OCI-M2 (cell line): Measurements from ENCODE around the gene MCM3.

ENCODE experiments used
- DNase-seq: peaks from one replicate; lab custom pipeline; 2025; ENCODE audit not compliant: unreplicated experiment; lab: John Stamatoyannopoulos, UW

Gene MCM3

DNA sequence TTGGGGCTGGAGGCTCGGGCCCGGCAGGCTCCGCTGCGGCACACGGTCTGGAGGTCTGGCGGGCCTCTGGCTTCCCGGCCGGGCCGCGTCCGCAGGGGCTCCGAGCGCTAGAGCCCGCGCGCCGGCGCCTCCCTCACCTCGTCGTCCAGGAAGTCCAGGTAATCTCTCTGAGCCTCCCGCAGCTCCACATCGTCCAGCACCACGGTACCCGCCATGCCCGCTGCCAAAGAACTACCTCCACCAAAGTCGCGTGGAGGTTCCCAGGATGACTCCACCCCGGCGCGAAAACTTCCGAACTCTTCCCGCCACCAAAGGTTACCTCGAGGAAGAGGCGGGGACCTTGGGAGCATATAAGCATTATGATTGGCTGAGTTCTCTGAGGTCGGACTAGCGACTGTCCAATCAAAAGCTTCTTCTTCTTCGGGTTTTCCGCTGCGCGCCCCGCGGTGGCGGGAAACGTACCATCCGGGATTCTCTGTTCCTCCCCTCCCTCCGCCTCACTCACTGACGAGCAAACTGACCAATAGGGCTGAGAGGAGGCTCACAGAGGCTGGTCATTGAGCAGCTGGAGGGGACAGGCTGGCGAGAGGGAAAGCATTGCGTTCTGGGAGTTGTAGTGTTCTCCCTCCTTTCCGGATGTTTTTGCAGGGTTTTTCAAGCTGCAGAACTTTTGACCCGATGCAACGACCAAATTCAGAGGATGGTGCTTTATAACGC is at the start of gene MCM3:
Gene MCM3 (minus strand): TSS at position 283 of the 717 bp plus-strand sequence. CDS start 68 bp downstream, at position 215.
- peak; percentile 97 for DNase-seq

DNA sequence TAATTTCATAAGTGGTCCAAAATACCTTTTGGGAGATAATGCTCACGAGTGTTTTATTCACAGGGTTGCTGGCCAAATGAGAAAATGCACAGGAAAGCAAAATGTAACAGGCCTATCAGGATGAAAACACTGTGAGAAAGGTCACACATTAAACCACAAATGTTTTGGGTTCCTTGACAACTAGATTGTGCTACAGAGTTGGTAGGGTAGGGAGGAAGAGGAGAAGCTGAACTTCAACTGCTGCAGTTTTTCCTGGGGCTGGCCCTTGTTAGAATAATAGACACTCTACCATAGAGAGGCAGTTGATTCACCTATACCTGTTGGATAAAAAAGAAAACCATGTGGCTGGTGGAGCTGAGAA is 49.3 kb upstream of the MCM3 start:
- no peak for DNase-seq

DNA sequence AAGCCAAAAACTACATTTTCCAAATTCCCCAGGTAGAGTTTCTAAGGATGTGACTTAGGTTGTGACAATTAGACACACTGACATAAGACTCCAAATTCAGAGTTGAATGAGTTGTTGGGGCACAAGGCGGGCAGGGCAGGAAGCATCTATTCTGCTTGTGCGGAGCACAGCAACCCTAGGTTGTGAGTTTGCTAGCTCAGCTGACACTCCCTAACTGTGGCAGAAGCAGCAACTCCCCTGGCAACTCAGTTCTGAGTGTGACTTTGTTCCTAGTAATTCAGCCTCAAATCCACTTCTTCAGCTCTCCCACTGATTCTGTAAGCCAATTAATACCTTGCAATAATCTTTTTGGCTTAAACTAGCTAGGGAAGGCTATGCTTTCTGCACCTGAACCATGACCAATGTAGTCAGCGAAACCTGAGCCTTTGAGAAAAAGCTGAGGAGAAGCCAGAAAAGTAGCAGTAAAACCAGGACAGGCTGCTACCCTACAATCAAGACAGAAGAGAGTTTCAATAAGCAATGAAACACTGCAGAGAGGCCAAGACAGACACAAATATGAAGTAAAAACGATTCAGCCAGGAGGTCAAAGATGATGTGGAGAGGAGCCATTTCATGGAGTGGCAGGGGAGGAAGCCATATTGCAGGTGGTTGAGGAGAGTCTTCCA is 47.4 kb upstream of the MCM3 start:
- no peak for DNase-seq

DNA sequence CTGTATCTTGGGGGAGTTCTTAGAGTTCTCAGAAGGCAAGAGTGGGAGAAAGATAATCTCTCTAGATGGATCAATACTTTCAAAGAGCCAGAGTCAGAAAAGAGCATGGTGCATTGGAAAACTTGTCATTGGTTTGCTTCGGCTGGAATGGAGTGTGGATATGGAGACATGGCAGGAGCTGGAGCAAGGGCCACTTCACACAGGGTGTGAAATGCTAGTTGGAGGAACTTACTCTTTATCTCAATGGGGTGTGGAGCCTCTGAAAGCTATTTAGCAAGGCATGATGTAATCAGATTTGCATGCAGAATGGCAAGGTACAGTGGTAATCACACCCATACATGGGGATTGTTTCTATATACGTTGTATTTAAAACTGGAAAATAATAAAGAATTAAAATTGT is 45.9 kb upstream of the MCM3 start:
- no peak for DNase-seq

DNA sequence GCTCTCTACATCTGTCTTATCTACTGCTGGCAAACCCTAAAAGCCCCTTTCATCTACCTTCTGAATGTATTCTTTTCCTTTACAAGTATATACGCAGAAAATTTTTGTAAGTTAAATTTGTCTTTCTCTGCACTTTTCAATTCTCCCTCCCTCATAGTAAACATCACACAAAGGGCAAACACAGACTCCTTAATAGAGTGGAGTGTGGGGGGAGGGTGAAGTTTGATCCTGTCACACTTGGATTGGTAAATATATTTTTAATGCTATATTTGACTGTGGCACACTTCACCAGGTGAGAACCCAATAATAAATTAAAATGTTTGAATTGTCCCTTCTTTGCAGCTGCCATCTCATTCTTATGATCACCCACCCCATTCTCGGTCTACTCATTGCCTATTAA is 44.2 kb upstream of the MCM3 start:
- DNase-seq, result no peak

DNA sequence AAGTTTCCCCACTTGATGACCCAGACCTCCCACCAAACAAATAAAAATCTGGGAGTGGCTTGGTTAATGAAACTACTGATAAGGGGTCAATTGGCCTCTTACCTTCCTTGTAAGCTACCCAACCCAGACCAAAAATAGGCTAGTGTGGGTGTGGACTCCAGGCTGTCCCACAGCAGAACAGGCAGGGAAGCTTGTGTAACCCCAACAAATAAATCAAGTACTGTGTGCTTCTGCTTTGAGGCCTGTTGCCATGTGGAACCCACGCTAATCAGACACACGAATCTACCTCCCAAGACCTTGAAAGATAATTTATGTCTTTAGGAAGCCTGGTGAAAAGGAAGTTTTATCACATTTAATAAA is 43.7 kb upstream of the MCM3 start:
- DNase-seq, result no peak

DNA sequence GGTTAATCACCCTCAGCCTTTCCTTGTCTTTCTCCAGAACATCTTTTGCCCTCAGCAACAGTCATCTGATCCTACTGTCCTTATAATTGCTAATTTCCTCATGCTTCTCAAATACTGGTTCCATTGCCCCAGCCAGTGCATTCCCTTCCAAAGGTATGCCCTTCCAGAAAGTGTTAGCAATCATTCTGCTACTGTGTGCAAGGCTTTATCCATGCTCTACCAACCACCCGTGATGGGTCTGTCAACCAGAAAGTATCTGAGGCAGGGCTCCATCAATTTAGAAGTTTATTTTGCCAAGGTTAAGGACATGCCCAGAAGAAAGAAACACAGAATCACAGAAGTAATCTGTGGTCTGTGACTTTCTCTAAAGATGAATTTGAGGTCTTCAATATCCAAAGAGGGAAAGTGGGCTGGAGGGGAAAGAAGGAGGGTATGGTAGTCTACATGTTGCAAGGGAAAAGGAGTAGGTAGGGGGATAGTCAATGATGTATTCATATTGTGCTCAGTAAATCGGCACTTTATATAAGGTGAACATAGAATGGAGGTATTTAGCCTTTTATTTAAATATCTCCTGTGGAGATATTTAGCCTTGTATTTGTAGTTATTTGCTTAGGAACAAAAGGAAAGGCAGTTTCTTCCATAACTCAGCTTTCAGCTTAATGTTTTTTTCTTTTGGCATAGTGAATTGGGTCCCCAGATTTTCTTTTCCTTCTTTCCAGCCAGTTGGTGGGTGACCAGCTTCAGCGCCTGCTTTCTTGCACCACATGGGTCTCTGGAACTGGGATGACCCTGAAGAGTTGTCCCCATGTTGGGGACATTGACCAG is 42.2 kb upstream of the MCM3 start:
- no peak for DNase-seq

DNA sequence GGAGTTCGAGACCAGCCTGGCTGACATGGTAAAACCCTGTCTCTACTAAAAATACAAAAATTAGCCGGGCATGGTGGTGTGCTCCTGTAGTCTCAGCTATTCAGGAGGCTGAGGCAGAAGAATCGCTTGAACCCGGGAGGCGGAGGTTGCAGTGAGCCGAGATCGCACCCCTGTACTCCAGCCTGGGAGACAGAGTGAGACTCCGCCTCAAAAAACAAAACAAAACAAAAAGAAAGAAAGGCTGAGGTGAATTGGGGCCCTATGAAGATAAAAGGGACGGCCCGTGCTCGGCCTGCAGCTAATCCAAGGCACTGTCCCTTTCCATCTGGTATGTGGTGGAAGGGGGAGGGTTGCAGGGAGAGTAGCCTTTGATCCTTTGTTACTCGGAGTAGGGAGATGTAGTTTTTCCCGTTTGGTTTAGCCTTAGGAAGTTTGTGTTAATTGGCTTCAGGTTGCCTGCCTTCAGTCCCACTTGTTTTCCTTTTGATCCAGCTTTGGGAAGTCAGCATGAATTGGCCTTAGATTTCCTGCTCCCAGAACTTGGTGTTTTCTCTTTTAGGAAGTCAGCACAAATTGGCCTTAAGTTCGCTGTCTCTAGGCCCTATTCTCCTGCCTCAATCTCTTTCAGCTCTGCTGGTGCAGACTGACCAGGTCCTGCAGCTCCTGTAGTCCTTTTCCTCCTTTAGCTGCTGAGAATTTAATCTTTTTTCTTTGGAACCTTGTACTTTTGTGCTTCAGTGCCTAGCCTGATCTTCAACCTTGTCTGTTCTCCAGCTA is 41.3 kb upstream of the MCM3 start:
- DNase-seq, result no peak

DNA sequence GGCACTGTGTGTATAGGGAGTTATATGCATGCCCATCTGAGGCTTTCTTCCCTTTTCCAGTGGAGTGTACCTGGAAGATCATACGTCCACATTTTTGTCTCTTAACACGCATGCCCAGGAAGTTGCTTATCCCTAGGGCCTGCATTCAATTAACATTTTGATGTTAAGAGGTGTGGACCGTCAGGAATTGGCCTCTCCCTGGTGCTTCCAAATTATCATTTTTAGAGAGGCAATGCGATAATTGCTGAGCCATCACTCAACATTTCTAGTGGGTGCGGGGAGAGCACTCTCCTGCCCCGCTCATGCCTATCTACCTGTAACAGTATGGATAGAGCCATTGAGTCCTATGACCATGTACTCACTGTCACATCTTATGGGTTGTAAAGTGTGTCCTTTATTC is 39.6 kb upstream of the MCM3 start:
- DNase-seq, result no peak

DNA sequence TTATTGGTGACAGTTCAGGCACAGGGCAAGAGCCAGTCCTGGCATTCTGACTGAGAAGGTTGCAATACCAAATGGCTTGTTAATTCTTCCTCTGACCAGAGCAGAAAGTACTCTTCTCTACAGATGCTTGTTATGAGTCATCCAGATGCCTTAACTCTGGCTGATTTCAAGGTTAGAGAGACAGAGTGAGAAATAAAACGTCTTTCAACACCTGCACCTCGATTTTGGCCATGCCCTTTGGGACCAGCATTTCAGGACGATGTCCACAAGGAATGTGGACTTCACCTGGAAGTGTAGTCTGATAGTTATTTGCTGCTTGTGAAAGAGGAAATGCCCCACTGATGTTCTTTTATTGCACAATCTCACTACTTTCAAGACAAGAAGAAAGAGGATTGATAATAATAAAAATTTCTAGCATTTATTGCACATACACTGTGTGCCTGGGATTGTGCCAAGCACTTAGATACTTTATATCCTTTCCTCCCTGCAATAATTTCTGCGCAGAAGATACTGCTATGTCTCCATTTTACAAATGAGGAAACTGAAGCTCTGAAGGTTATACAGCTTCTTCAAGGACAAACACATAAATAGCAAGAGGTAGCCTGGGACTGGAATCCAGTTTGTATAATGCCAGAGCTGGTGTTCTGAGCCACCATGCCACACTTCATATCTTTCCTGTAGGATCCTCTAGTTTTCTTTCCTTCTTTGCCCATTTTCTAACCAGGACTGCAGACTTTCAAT is 33.5 kb upstream of the MCM3 start:
- no peak for DNase-seq

DNA sequence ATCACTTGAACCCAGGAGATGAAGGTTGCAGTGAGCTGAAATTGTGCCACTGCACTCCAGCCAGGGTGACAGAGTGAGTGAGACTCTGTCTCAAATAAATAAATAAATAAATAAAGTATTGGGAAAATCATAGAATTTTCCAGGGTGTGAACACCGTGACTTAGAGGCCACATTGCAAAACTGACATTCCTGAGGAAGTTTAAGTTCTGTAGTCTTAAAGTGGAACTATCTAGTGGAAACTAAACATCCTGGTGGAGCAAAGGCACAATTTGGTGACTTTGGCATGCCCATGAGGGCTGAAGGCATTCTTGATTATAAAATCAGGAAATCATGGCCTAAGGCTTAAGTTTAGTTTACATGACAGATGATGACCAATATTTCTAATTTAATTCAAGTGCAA is 32.7 kb upstream of the MCM3 start:
- no peak for DNase-seq

DNA sequence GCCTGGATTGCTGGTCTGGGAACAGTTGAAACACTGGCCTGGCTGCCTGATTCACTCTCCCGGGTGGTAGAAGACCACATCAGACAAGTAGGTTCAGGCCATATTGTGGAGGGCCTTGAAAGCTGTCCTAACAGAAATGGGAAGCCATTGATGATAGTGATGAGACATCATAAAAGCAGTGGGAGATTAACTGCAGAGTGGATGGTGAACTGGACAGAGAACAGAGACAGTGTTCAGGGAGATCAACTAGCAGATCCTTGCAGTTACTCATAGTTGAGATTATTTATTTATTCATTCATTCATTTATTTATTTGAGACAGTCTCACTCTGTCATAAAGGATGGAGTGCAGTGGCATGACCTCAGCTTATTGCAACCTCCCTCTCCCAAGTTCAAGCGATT is 30.2 kb upstream of the MCM3 start:
- DNase-seq, result no peak

DNA sequence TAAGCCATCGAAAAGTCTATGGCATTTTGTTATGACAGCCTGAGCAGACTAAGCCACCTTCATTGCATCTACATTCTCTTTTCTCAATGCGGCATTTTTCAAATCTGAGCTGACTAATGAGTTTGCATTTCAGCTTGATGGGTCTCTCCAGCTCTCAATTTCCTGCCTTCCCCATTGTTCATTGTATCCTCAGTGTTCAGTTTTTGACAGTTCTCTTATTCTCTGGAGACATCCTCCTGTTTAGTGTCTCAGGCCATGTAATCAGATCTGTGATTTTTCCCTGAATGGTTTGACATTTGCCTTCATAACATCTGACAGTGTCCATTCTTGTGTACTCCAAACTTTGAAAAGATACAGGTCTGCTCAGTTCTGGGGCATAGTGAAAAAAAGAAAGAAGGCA is 27.9 kb upstream of the MCM3 start:
- no peak for DNase-seq

DNA sequence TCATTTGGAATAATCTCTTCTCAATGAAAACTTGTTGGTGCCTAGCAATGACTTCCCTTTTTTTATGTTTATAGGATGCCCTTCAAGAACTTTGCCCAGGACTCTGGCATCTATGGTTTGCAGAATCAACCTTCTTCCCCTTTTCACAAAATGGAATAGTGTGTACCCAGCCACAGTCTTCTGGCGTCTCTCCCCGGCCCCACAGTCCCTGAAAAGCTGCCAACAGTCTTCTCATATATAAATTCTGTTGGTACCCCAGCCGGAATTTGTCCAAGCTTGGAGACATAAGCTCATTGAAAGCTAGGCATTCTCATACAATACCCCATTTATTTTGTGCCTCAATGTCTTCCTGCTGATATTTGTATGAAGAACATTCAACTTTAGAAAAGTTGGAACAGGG is 26.4 kb upstream of the MCM3 start:
- no peak for DNase-seq

DNA sequence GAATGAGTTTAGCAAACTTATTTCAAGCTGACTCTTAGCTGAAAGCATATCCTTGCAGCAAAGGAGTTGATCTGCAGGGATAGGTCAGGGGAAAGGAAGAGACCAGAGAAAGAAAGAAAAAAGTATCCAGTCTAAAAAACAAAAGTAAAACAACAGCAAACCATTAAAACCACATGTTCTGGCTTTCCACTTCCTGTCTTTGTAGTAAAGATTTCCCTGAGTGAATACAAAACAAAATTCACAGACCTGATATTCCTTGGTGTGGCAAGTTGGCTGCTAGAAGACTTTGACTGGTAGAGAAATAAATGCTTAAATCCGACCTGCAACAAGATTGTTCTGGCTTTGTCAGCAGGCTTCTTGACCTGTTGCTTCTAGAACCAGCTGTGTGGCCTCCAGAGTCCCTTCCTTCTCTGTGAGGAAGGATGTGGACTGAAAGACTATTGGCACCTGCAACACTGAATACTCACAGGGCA is 23.4 kb upstream of the MCM3 start:
- DNase-seq, result no peak

DNA sequence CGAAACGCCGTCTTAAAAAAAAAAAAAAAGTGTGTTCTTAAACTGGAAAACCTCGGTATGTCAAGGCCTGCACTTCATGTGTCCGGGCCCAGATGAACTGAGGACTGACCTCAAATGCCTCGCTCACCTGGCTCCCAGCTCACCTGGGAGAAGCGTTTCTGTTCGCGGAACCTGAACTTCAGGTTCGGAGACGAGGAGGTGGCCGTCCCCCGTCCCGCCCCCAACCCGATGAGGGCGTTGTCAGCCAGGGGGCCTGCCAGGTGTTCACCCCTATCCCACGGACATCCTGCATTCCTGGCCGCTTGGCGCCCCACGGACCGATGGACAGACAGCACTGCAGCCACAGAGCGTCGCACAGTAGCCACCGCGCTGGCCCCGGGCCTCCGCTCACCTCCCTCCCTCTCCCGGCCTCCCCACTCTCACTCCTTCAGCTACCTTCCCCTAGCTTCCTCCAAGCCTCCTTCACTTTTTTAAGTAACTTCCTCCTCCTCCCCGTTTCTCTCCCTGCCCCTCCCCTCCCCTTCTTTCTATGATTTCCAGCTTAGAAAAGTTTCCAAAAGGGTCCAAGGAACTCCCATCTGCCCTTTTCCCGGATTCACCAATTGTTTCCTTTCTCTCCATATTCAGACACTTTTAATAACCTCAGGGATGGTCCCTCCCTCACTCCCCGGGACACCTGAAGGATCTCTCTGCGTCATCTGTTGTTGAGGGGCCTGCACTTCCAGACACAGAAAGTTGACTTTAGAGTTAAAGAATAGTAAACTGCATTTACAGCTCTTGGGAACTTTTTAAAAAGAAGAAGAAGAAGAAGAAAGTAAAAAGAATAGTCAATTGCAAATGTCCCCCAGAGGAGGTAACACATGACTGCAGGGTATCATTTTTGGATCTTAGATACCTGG is 22.7 kb upstream of the MCM3 start:
- DNase-seq, result no peak

DNA sequence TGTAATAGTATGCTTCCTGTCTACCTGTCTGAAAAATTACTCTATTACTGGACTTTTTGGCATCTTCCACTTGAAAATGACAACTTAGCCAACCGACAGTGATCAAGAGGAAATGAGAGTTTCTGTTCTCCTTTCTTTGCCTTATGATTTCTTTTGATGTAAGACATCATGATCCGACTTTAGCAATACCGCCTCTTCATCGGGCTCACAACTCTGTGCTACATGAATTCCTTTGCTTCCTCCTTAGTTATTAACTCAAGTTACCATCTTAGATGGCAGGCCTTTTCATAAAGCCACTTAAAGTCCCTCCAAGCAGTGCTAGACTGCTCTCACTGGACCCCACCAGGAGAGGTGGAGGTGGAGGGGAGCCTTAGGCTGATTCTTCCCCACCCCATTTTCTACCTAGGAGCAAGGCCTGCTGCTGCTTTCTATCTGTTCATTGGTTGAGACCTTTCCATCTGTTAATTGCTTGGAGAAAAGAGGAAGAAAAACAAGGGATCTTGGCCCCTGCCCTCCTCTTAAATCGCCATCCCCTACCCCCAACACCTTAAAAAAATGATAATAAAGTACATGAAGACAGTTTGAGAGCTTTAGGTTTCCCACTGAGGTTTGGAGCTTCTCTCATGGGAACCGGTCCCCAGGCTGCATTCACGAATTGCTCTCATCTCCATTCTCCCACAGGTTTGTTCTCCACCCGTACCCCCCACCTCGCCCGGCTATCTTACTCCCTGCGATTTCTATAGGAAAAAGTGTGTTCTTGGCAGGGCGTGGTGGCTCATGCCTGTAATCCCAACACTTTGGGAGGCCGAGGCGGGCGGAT is 21.6 kb upstream of the MCM3 start:
- DNase-seq, result no peak

DNA sequence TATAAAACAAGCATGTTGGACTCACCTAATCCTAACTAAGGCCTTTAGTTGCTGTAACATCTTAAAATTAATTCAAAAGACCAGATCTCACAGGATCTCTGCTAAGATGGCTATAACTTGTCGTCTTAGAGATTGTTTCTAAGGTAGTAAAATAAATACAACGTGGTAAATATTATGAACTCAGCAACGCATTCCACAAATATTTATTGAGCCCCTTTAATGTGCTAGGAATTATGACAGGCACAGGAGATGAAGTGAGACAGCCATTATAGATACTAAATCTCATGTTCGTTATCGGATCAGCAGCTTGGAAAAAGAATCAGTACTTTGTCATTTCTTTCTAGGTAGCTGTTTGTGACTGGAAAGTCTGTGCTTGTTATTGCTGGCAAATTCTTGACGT is 20.9 kb upstream of the MCM3 start:
- DNase-seq, result no peak

DNA sequence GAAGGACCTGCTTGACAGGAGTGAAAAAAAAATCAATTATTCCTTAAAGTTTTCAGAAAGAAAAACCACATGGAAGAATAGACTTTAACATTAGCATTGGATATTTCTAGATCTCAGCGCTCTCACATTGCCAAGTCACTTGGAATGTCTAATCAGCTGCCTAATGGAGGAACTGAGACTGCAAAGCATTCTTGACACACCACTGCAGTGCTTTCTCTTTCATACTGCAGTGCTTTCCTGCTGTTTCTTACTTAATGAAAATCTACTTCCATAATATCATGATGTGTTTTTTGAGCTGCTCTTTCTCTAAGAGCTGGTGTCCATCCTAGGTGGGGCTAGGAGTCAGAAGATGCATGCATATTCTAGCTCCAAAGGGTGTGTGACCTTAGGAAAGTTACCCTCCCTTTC is 20.4 kb upstream of the MCM3 start:
- no peak for DNase-seq
